ENCODE data around the gene ARID5A.

DNA sequence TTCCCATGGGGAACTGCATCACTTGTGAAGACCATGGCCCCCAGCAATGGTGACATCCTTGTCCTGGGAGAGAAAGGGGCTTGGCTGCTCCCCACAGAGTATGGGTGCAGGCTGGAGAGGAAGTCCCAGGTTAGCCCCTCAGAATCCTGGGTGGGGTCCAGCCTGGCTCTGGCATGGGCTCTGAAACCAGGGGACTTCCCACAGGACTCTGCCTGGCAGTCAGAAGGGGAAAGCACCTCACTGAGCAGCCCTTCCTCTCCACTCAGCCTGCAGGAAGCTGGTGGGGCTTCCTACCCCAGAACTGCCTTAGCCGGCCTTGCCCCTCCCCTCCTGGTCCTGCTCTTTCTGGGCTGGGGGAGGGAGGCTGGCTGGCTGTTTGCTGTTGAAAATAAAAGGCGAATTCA, 35.1 kb upstream of the ARID5A start:
- no peak for TF ChIP-seq SP1 (IDR thresholded peaks at IDR 0.05)
- no peak for TF ChIP-seq BHLHE40 (IDR thresholded peaks at IDR 0.05; ENCODE audit: borderline replicate concordance)
- no peak for TF ChIP-seq FOXM1 (IDR thresholded peaks at IDR 0.05; ENCODE audit: borderline replicate concordance)
- TF ChIP-seq SUZ12 (IDR thresholded peaks at IDR 0.05): no peak

Measured in HEK293T (cell line).